GDM1 (cell line): ENCODE data around the gene RTL1.

Source experiments
- DNase-seq: peaks from one replicate; lab custom pipeline; 2025; lab: John Stamatoyannopoulos, UW

The RTL1 gene

GRCh38 chr14:100866666-100867630 lies 36.6 kb downstream of the RTL1 start:
- no peak for DNase-seq

DNA sequence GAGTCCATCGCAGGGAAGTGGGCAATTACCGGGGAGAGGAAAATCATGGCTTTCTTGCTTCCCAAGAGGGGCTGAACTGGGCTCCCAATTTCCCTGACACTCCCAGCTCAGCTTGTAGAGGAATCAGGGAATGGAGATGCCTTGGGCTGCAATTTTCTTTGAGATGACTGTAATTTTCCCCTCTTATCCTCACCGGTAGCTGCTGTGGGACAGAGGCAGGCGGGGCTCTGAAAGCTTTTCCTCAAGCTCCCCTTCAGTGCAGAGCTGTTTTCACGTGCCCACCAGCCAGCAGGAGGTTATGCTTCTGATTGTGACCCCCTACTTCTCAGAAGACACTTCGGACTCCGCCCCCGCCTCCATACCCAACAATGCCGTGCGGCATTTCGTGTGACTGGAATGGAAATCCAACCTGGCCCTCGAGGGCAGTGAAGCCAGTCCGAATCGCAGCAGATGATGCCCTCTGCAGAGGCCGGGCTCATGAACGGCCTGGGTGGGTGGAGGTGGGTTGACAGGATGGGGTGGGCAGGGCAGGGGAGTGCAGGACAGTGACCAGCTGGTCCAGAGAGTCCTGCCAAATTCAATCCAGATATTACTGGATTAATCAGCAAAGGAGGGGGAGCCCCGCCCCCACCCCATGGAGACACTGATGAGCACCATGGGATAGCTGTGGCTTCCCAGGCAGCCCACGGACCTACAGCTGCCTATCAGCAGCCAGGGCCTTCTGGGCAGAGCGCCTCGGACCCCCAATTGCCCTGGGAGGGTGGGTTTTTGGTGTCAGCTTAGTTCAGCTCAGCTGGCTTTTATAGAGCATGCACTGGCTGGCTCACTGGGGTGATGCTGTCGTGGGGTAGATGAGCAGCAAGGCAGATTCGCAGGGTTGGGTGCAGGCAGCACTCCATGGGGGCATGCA lies 37.6 kb downstream of the RTL1 start:
- DNase-seq = no peak

- DNase-seq = no peak
Observed at GRCh38 chr14:100864960-100865681, 38.4 kb downstream of the RTL1 start.

GRCh38 chr14:100864206-100864605 lies 39.3 kb downstream of the RTL1 start:
- no peak for DNase-seq

- DNase-seq = no peak
Observed at GRCh38 chr14:100862793-100863192, 40.7 kb downstream of the RTL1 start.

GRCh38 chr14:100862277-100862676 lies 41.2 kb downstream of the RTL1 start:
- DNase-seq = no peak

DNA sequence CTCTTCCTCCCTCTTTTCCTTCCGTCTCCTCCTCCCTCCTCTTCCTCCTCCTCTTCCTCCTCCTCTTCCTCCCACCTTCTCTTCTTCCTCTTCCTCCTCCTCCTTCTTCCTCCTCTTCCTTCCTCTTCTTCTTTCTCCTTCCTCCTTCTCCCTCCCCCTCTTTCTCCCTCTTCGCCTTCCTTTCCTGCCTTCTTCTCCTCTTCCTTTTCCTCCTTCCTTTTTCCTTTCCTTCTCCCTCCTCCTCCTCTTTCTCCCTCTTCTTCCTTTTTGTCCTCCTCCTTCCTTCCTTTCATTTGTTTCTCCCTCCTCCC lies 41.6 kb downstream of the RTL1 start:
- DNase-seq = no peak

DNA sequence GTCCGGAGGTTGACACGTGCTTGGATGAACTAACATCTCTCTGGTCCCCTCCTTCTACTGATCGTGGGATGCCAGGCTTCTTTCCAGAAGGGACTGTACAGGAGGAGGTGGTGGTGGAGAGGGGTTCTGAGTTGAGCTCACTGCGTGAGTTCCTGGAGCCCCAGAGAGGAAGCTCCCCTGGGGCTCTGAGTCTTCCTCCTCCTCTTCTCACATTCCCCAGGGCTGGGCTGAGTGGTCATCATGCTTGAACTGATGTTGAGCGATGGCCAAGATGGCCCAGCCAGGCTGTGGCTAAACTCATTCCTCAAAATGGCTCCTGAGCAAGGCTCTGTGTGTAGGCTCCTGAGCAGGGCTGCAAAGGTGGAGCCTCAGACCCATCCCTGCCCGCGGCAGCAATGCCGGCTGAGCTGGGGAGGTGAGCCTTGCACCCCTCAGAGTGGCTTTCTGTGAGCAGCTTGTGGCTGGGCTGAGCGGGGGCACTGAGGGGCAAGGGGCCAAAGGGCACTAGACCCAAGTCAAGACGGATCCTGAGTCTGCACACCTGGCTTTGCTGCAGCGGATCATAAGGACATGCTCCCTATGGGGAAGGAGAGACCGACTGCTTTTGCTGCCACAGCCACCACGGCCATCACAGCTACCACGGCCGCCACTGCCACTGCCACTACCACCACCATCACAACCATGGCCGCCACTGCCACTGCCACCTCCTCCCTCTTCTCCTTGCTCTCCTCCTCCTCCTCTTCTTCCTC lies 42.2 kb downstream of the RTL1 start:
- DNase-seq = no peak

DNA sequence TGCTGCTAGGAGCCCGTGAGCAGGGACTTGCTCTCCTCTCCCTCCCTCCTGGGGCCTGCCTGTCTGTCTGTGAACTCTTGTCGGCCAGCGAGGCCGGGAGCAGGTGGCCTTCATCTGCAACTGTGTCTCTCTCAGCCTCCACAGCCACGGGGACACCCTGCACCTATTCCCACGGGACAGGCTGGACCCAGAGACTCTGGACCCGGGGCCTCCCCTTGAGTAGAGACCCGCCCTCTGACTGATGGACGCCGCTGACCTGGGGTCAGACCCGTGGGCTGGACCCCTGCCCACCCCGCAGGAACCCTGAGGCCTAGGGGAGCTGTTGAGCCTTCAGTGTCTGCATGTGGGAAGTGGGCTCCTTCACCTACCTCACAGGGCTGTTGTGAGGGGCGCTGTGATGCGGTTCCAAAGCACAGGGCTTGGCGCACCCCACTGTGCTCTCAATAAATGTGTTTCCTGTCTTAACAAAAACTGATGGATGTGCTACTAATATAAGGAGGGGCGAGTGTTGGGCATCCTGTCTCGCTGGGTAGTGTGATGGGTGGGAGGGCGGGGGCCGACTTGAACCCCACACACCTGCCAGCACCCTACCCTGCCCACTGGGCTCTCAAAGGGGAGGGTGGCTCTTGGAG lies 42.9 kb downstream of the RTL1 start:
- no peak for DNase-seq

- DNase-seq = no peak
Observed at GRCh38 chr14:100859781-100860180, 43.7 kb downstream of the RTL1 start.

GRCh38 chr14:100858838-100859220 lies 44.7 kb downstream of the RTL1 start:
- DNase-seq = no peak

DNA sequence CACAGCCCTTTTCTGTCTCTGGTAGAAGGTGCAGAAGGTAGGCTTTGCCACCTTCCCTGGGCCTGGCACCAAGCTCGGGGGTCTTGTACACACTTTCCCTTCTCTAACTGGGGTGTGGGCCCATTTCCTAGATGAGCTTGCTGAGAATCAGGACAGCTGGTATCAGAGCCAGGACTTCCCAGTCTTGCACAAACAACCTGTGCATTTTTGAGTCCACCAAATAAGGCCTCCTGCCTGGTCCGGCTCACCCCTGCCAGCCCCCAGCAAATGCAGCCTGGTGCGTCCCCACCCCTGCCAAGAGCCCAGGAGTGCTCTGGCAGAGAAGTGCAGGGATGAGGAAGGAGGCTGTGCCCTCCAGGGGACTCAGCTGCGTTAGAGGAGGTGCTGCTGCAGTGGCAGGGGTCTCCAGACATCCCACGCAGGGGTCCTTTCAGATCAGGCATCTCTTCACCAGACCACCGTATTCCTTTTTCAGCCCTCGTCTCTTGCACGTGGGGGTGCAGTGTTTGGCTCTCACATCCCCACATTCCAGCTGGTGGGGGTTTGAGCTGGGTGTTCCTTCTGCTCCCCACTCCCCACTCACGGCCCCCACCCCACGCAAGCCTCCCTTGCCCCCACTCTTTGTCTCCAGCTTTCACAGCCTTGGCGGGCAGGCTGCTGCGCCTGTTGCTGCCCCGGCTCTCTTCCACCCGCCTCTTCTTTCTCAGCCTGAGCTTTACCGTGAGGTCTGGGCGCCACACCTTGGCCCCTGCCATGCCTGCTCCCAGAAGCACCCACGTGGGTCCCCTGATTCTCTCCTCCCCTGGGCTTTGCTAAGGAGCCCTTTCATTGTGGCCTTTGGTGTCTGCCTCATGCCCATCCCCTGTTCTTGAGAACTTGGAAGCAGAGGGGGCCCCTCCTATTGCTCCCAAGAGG lies 45.3 kb downstream of the RTL1 start:
- no peak for DNase-seq

DNA sequence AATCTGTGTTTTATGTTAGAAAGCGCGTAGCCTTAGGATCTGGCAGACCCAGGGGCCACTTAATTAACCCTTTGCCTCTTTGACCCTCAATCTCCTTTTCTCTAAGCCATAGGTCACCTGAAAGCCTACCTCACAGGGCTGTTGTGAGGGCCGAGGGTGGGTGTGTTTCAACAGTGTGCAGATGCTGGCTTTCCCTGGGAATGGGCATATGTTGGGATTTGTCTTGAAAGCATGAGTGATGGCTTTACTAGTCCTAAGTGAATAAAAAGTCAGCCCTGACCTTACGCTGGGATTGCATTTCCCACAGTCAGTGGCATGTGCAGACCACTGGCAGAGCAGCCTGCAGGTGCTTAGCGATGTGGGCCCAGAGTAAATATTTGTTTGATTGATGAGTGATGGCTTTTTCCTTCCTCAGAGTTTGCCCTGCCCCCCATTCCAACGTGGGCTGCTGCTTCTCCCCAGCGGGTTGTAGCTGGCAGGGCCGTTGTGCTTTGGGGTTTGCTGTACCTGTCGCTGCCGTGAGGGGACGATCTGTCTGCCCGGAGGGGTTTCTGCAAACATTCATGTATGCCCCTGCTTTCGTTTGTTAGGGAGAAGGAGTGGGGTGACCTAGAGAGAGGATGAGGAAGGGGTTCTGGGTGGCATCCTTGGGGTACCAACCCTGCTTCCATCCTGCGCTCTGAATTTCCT lies 46.1 kb downstream of the RTL1 start:
- no peak for DNase-seq

DNA sequence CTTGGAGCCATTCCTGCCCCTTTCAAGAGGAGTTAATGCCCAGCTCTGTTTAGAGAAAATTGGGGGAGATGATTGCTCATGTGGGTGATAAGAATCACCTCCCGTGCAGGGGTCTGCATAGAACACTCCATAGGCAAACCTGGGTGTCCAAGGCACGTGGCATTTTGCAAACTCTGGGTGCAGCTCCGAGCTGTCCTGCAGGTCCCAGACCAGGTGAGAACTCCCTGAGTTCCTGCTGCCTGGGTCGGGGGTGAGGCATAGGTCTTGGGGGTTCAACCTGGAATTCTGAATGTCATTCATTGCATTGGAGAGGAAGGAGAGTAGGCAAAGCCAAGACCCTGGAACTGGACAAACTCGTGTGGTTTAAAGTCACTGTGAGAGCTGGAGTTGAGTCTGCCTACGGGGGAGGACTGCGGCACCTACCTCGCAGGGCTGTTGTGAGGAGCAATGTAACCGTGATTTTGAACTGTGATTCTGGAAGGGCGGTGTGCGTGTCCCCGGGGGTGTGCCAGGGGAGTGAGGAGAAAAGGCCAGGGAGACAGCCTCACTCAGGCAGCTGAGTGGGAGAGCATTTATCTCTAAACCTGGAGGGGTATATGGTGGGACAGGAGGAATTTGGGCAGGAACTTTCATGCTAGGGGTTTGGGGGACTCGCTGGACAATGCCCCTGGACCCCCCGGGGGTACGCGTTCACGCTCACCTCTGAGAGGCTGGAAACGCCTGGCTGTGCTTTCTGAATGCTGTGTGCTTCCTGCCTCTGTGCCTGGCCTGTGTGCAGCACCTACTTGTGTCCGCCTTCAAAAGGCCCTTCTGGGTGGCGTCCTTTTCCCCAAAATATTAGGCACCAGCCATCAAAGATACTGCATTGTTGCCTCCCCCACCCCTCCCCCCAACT lies 47.2 kb downstream of the RTL1 start:
- DNase-seq = no peak

GRCh38 chr14:100855256-100855930 lies 48.1 kb downstream of the RTL1 start:
- no peak for DNase-seq

DNA sequence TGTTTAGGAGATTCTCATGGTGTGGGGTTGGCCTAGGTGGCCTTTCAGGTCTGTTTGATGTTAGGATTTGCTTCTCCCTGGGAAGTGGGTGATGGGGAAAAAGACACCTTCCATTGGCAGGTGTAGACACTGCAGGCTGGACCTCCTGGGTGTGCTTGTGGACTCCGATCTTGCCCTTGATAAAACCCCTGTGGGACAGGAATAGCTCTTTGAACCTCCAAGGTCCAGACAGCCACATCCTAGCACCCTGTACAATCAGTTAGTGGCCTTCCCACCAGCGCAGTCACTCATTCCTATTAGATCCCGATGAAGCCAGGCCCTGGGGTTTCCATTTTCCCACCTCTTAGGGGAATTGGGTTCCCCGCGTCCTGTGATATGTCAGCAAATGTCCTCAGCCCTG lies 49.1 kb downstream of the RTL1 start:
- no peak for DNase-seq

DNA sequence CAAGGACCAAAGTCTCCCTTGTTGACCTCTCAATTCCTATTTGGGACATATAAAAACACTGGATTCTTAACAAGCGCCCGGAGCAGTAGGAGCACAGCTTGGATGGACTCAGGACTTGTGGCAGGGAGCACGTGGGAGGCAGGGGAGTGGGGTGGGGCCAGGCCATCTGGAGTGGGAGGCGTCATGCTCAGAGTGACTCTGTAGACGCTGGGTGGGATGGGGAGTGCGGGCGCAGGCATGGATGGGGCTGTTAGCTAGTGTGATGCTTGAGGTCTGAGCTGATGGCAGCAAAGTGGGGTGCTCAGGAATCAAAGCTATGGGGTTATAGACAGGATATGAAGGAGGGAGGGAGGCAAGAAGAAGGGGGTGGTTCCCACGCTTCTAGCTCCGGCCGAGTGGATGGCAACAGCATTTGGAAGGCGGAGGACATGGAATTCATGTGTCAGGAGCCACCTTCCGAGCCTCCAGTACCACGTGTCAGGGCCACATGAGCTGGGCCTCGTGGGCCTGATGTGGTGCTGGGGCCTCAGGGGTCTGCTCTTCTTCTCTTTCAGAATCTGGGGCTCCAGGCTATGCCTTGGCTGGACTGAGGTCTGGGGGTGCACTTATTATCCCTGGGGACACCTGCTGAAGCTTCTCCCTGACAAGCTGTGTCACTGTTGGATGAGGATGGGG lies 51.4 kb downstream of the RTL1 start:
- no peak for DNase-seq
